GM23248 (cell line): Measurements from ENCODE around the gene FGGY. TPM values are rescaled to one million over a fixed set of nuclear protein-coding genes. Genes with fewer than 3 reads are reported as not detected.

Experiments used
- DNase-seq: peaks from one replicate; pipeline ENCODE4 v3.0.0-alpha.2; 2015
- H2AFZ ChIP-seq: fragments of 200-600 bp; sonication (generic); 2 replicates; pipeline ENCODE4 v1.6.1; 2016; ENCODE audit warnings: antibody characterized with exemption
- H3F3A ChIP-seq: fragments of 200-600 bp; sonication (generic); 2 replicates; pipeline ENCODE4 v1.6.1; 2016; ENCODE audit warnings: mild to moderate bottlenecking, antibody characterized with exemption, mixed run types; ENCODE audit not compliant: insufficient read depth
- H3K27ac ChIP-seq: fragments of 200-600 bp; sonication (generic); 2 replicates; pipeline ENCODE4 v1.5.1; 2016; ENCODE audit warnings: mild to moderate bottlenecking
- H3K27me3 ChIP-seq: fragments of 200-600 bp; sonication (generic); replicated peaks from 2 replicates; pipeline ENCODE4 v1.6.1; 2016; ENCODE audit warnings: mild to moderate bottlenecking; ENCODE audit not compliant: insufficient read depth
- H3K36me3 ChIP-seq: fragments of 200-600 bp; sonication (generic); 2 replicates; pipeline ENCODE4 v1.6.1; 2016; ENCODE audit warnings: low read depth, mild to moderate bottlenecking
- H3K4me1 ChIP-seq: fragments of 200-600 bp; sonication (generic); 2 replicates; pipeline ENCODE4 v1.6.1; 2016; ENCODE audit warnings: mild to moderate bottlenecking; ENCODE audit not compliant: insufficient read depth
- H3K4me2 ChIP-seq: fragments of 200-600 bp; sonication (generic); one replicate; pipeline ENCODE4 v1.6.1; 2016; ENCODE audit warnings: mild to moderate bottlenecking; ENCODE audit not compliant: unreplicated experiment
- H3K4me3 ChIP-seq: fragments of 200-600 bp; sonication (generic); 2 replicates; pipeline ENCODE4 v1.5.1; 2016; ENCODE audit warnings: mild to moderate bottlenecking
- H3K79me2 ChIP-seq: fragments of 200-600 bp; sonication (generic); 2 replicates; pipeline ENCODE4 v1.6.1; 2016; ENCODE audit warnings: mild to moderate bottlenecking; ENCODE audit not compliant: insufficient read depth
- H3K9ac ChIP-seq: fragments of 200-600 bp; sonication (generic); 2 replicates; pipeline ENCODE4 v1.6.1; 2016; ENCODE audit warnings: mild to moderate bottlenecking
- H3K9me2 ChIP-seq: fragments of 200-600 bp; sonication (generic); 2 replicates; pipeline ENCODE4 v1.6.1; 2016; ENCODE audit warnings: mixed run types, mild to moderate bottlenecking, moderate library complexity; ENCODE audit not compliant: insufficient read depth
- H3K9me3 ChIP-seq: fragments of 200-600 bp; sonication (generic); one replicate; pipeline ENCODE4 v1.6.1; 2017; ENCODE audit warnings: low read depth
- H4K20me1 ChIP-seq: fragments of 200-600 bp; sonication (generic); 2 replicates; pipeline ENCODE4 v1.6.0; 2016; ENCODE audit not compliant: insufficient read depth
- EZH2 ChIP-seq: fragments of 200-600 bp; sonication (generic); IDR thresholded peaks from 2 replicates; pipeline ENCODE4 v1.6.1; 2018; ENCODE audit warnings: antibody characterized with exemption, mild to moderate bottlenecking; ENCODE audit not compliant: insufficient read depth, poor library complexity, severe bottlenecking
- EZH2phosphoT487 ChIP-seq: fragments of 200-600 bp; sonication (generic); IDR thresholded peaks from 2 replicates; pipeline ENCODE4 v1.6.1; 2018; ENCODE audit warnings: antibody characterized with exemption, moderate library complexity, mild to moderate bottlenecking, low read depth; ENCODE audit not compliant: insufficient read depth
- WGBS, 2 experiments: methylation state at CpG; one replicate each; pipeline ENCODE4 v1.1.6; 2015 to 2017; ENCODE audit warnings: low lambda C conversion rate in 2 of 2, low coverage in 1 of 2; ENCODE audit errors: missing lambda C conversion rate in 2 of 2; 5-methylcytosine and 5-hydroxymethylcytosine counted together
- in situ Hi-C: fragments of 300-500 bp; cut with MboI; formaldehyde crosslinking; loops from 2 replicates; pipeline ENCODE4 v1.15.0; 2020
- polyA plus RNA-seq: library from polyadenylated mRNA; unstranded; fragments of >200 nt; fragmentation: Nextera tagmentation; extraction: Ambion mirVana; gene quantifications from 2 replicates; pipeline ENCODE4 v1.2.1, GENCODE V29; 2016
- total RNA-seq: library from RNA; depleted of rRNA; stranded (reverse); fragments of >200 nt; shearing (Covaris generic); gene quantifications from 2 replicates; pipeline ENCODE4 v1.2.3, GENCODE V29; 2014

The FGGY gene
- total and polyA plus RNA-seq, 2 experiments from 2014 or later = 12.8 to 16.9 TPM

GRCh38 chr1:59333626-59334277 lies 36.9 kb downstream of the FGGY start:
- Histone ChIP-seq H3K36me3 (no peaks in the 10 kb centered on the region), H3K4me2 (no peak overlapping the region), H3F3A (0 out of 2 replicates have a peak, but pooled peaks cover 6% of the 10 kb centered on the region), H2AFZ (no peak overlapping the region), H3K9ac (no peak overlapping the region), H3K9me3 (no peaks in the 10 kb centered on the region), H3K9me2 (no peaks in the 10 kb centered on the region), H3K27ac (no peak overlapping the region), H3K4me1 (peaks cover 8% of the 10 kb centered on the region), H3K27me3 (no peaks in the 10 kb centered on the region), H4K20me1 (no peaks in the 10 kb centered on the region), H3K4me3 (no peak overlapping the region), H3K79me2 (no peaks in the 10 kb centered on the region)
- in situ Hi-C loops = no loop called here
- no peak for TF ChIP-seq EZH2phosphoT487
- TF ChIP-seq EZH2 = no peak
- DNase-seq = no peak
- WGBS, 2 experiments = 55 to 65% methylated on average over 3 of the region's 3 CpGs

- Histone ChIP-seq H3K27me3 (no peaks in the 10 kb centered on the region), H3K4me1 (no peaks in the 10 kb centered on the region), H4K20me1 (no peaks in the 10 kb centered on the region), H3K9ac (no peak overlapping the region), H3K9me2 (no peaks in the 10 kb centered on the region), H3K9me3 (no peaks in the 10 kb centered on the region), H3K4me2 (no peak overlapping the region), H3K4me3 (no peak overlapping the region), H3K27ac (no peak overlapping the region), H2AFZ (no peak overlapping the region), H3F3A (no peaks in the 10 kb centered on the region), H3K79me2 (no peaks in the 10 kb centered on the region), H3K36me3 (no peaks in the 10 kb centered on the region)
- in situ Hi-C loops = no loop called here
- DNase-seq = no peak
- 94 to 95% methylated on average over 5 of the region's 5 CpGs for WGBS, 2 experiments
- TF ChIP-seq EZH2 (no peak), EZH2phosphoT487 (no peak)
Measured at GRCh38 chr1:59340411-59341307, 43.8 kb downstream of the FGGY start.

- no peak overlapping the region for H3K9ac ChIP-seq
- no peak overlapping the region for H3K27ac ChIP-seq
- no peaks in the 10 kb centered on the region for H3F3A ChIP-seq
- H2AFZ ChIP-seq = no peak overlapping the region
- no peaks in the 10 kb centered on the region for H3K36me3 ChIP-seq
- no peak for DNase-seq
- WGBS, 2 experiments = 93 to 95% methylated on average over 3 of the region's 3 CpGs
- H3K9me3 ChIP-seq = no peaks in the 10 kb centered on the region
- TF ChIP-seq EZH2 (no peak), EZH2phosphoT487 (no peak)
- H3K9me2 ChIP-seq = no peaks in the 10 kb centered on the region
- no peak overlapping the region for H3K4me3 ChIP-seq
- no peaks in the 10 kb centered on the region for H3K4me1 ChIP-seq
- H3K79me2 ChIP-seq = no peaks in the 10 kb centered on the region
- H3K27me3 ChIP-seq = no peaks in the 10 kb centered on the region
- H3K4me2 ChIP-seq = no peak overlapping the region
- in situ Hi-C loops = no loop called here
- no peaks in the 10 kb centered on the region for H4K20me1 ChIP-seq
Measured at GRCh38 chr1:59342801-59343575, 46.1 kb downstream of the FGGY start.

DNA sequence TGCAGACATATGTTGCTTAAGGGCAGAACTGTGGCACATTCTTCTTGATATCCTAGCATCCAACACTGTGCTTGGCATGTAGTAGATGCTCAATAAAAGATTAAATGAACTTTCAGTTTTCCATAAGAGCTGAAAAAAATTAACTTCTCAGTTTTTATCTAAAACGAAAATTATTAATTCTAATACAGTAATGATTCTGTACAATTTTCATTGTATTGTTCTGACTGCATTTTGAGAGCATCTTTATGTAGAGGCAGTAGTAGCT lies 46.6 kb downstream of the FGGY start:
- no peak for DNase-seq
- TF ChIP-seq EZH2phosphoT487 (no peak), EZH2 (no peak)
- Histone ChIP-seq H3K27ac (no peak overlapping the region), H4K20me1 (no peaks in the 10 kb centered on the region), H3K79me2 (no peaks in the 10 kb centered on the region), H3F3A (no peaks in the 10 kb centered on the region), H3K9ac (no peak overlapping the region), H3K36me3 (no peaks in the 10 kb centered on the region), H3K27me3 (no peaks in the 10 kb centered on the region), H3K9me2 (no peaks in the 10 kb centered on the region), H3K4me2 (no peak overlapping the region), H3K4me3 (no peak overlapping the region), H2AFZ (no peak overlapping the region), H3K4me1 (no peaks in the 10 kb centered on the region), H3K9me3 (no peaks in the 10 kb centered on the region)
- WGBS, 2 experiments = 86 to 96% methylated on average over 1 of the region's 1 CpG
- in situ Hi-C loops = no loop called here
